ENCODE results near the gene ATP6AP1.

GRCh38 chrX:154469114-154469513 is 40.6 kb downstream of the ATP6AP1 start:
- no peak for TF ChIP-seq CTCF (IDR thresholded peaks at IDR 0.05)
- no peak for TF ChIP-seq POLR2A (IDR thresholded peaks at IDR 0.05)
- TF ChIP-seq POLR2AphosphoS5 (IDR thresholded peaks at IDR 0.05; ENCODE audit: insufficient read depth in 1 of 2, low read depth in 1 of 2): no peak
